ENCODE data around the gene SGCG.

Gene SGCG

DNA sequence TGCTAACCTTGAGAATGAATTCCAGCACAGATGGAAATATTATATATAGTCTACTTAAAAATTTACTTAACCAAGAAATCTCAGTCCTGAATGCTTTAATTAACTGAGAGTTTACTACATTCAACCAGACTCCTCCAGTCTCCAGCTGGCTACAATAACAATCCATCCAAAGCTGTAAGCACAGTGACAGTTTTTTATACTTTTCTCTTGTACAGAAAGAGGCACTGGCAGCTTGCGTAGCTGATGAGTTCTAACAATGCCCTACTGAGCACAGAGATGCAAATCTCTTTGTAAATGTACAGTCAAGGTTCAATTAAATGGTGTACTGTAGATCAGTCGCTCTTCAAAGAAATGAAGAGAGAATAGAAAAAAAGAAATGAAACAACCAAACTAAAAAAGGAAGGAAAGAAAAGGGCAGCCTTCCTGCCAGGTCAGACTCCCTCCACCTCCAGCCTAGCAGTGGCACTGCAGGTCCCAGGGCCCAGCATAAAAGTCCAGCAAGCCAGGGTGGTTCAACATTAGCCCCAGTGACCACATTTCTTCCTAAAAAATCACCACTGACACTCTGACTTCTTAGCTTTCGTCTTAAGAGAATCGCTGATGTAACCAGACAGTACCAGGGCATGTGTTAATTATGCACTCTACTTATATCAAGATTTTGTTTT lies 164.3 kb downstream of the SGCG start:
- DNase-seq, result no peak

DNA sequence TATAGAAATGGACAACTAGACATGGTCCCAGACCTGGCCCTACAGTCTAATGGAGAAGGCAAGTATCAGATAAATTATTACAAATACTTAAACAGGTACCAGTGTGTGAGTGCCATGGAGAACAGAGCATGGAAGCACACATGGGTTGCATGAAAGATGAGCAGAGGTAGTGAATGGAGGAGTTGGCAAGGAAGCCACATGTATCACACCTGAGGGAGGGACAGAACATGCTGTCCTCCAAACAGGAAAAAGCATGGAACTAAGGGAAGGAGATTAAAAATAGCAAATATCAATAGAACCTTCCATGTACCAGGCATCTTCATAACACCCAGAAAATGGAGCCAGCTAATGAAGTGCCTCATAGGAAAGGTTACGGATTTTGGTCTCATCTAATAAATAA lies 166.8 kb downstream of the SGCG start:
- no peak for DNase-seq

DNA sequence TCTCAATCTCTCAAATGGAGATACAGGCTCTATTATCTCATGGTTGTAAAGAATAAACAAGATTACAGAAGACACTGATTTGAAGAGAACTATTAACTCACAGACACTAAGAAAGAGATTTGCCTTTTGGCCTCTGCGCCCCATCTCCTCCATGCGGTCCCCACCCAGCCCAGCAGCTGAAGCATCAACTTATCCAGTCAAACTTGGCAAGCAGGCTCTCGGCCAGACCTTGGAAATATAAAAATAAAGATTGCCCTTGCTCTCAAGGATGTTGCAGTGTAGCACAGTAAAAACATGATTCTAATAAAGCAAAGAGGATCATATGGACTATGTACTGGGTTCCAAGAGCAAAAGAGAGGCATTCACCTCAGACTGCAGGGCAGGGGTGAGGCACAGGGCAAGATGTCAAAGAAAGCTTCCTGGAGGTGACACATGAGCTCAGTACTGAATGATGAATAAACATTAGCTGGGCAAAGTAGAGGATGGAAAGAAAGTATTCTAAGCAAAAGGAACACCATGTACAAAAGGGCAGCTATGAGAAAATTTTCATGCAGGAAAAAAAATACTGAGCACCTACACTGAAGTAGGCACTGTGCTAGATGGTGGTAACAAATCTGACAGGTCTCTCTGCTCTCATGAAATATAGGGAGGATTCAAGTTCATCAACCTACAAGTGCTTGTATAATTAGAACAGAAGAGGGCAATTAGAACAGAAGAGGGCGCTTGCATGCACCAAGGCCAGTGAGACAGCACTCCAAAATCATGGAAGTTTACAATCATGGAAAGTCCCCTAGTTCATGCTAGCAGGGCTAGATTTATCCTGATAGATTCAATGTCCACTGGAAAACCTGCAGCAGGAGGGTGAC lies 167.7 kb downstream of the SGCG start:
- no peak for DNase-seq

DNA sequence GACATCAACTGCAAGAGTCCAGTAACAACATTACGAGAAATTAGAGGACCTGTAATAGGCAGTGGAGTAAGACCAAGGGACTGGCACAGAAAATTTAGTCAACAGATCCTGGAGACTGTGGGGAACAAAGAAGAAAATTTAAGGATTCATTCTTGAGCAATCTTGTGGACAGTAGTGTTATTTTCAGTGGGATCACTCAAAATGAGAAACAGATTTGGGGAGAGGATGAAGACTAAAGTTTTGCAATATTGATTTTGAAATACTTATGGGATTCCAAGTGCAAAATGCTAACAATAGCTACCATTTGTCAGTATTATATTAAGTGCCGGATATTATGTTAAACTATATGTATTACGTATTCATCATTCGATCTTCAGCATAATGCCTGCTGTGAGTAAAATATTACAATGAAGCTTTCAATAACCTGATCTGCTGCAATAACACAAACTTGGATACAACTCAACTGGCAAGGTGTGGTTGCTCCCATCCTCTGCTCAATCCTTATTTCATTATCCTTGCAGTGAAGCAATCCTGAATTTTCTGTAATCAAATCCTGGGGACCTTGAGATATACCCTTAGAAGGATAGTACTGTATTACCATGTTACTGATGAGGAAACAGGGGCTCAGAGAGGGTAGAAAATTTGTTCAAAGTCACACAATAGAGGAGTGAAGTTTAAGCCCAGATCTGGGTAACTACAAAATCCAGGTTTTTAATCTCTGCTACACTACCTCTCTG lies 168.6 kb downstream of the SGCG start:
- no peak for DNase-seq

DNA sequence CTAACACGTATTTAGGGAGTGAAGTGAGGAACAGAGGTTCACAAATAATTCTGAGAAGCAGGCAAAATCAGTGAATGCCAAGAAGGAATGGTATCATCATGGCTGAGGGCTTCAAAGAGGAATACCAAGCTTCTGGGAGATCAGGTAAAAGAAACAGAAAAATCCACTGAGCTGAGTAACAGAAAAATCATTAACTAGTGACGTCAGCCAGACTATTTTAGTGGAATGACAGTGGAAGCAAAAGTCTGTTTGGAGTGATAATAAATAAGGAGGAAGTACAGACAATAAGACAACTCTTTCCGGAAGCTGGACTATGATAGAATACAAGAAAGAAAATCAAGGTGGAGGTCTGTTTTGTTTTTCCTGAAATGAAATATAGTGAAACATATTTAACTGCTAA lies 169.2 kb downstream of the SGCG start:
- no peak for DNase-seq

DNA sequence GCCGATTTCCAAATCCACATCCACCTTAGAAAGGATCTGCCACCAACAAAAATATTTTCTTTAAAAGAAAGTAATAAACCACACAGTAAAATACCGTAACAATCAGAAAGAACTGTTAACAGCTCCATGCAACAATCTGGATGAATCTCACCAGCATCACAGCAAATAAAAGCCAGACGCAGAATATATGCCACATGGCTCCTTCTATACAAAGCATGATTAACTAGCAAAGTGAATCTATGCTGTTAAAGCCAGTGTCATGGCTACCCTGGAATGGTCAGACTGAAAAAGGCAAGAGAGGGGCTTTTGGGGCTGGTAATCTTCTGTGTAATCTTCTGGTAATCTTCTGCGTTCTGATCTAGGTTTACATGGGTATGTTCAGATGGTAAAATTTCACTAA lies 171.4 kb downstream of the SGCG start:
- DNase-seq, result no peak

DNA sequence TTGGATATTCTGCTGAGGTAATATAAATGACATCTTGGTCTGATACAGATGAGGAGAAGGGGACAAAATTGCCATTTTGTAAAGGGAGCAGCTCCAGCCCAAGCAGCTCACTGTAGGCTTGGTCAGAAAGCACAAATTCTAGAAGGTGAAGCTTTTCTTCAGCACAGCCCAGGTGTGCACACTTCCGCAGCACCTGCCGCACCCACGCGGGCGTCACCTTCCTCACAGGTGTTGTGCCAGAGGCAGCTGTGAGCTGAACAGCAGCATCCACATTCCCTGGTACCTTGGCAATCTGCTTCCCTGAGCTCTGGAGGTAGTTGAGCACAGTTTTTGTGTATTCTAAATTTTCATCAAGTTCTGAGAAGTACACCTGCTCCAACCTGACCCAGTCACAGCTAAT lies 173.7 kb downstream of the SGCG start:
- no peak for DNase-seq

DNA sequence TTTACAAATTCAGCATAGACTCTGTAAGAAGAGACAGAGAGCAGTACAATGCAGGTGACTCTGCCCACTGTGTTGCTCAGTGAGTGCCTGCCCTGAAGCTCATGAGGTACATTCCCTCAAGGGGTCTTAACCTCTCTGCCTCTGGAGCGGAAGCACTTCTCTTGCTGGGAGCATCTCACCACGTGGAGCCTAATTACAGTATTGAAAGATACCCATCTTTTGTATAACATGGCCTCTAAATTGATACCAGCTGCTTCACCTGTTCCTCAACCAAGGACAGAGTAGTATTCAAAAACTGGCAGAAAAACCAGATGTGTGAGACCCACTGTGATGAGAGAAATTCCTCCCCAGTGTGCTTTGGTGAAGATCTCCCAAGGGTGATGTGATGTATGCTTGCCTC lies 175.6 kb downstream of the SGCG start:
- DNase-seq, result no peak

DNA sequence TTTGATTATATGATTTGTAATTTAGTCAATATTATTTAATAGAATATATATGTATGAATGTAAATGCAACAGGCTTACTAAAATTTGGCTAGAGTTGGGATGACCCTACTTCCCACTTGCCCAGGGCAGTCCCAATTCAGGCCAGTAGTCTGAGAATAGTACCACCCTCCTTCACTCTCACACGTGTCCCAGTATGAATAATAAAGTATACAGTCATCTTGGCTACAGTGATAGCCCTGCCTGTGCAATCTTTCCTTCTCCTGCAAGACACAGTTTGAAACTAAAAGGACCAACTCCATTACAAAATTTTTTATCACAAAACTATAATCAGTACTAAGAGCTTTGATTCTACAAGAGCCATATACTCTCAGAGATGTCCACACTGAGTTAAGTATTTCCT lies 176.6 kb downstream of the SGCG start:
- DNase-seq, result no peak

DNA sequence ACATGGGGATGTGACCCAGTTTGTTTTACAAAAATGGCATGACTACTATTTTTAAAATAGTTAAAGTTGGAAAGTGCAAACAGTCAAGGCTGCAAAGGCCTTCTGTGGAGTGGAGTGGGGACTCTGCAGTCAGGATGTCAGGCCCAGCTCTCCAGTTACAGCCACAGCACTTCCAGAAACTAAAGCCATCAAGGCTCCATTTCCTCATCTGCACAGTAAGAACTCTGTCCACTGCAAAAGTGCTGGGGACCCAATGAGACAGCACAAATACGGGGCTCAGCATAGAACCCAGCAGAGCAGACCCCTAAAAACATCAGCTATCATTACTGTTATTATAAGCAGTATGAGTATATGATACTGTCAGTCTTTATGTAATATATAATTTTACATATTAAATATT lies 179.1 kb downstream of the SGCG start:
- no peak for DNase-seq

DNA sequence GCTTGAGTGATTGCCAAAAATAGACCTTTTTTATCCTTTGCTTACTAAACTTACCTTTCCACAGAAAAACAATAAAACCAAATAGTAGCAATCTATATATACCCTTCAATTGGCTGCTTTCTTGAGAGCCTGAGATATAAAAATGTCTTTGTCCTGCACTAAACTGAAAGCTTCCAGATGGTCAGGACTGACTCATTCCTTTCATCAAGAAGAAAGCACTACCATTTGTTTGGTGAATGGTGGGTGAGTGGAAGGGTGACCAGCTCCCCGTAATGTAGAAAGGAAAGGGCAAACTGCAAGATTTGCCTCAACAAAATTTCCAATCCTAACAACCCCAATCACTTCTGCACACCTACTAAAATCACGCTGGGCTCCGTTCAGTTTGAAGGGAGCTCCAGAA lies 184.9 kb downstream of the SGCG start:
- DNase-seq, result no peak

DNA sequence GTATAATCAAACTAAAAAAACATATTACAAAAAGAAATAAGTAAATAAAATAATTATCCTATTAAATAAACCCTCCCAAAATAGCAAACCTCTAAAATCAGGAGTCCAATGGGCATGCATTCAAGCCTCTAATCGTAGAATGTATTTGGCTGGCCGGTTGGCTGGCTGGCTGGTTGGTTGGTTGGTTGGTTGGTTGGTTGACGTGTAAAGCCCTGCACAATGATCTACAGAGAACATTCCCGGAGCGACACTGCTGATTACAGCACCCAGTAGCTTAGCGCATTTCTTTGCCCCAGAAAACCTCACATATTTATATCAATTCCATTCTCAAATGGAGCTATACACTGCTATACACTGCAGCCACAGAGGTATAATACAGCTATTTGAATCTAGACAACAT lies 187.1 kb downstream of the SGCG start:
- no peak for DNase-seq

DNA sequence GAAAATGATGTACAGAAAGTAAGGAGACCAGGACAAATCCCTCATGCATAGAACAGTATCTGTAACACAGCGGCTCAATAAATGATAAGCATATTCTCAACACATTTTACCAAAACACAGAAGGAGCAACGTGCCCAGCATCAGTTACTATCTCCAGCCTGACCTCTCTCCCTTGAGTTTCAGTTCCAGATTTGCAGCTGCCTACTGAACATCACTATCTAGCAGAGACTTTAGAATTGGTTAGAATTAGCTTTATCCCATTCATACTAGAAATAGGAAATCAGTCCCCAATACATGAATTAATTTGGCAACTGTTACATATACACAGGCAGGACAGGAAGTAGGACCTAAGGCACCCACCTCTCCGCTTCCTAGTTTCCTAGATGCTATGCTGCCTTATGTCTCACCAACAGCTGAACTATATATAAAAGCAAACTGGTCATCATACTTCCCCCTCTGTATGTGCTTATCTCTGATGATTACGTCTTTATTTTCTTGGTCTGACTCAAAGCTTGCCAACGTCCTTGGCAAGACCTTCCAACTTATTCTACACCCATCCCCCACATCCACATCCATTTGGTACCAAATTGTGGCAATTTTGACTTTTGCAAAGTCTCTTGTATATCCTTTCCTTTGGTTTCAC lies 191.6 kb downstream of the SGCG start:
- no peak for DNase-seq

All from activated CD4-positive, alpha-beta T cell treated with anti-CD3 and anti-CD28 coated beads for 4 hours (primary cell).